Mammary epithelial cell (primary cell): ENCODE data around the gene PIK3CG.

Experiments
- EZH2 ChIP-seq: IDR thresholded peaks from 2 replicates; pipeline ENCODE4 v1.6.1; 2012; ENCODE audit warnings: low read length, inconsistent platforms, borderline replicate concordance
- TF ChIP-seq, protein P1 (sequence below), 2 donors: IDR thresholded peaks in 1 of 2; conservative IDR thresholded peaks in 1 of 2; 2 replicates each; pipeline ENCODE4 v1.5.1; 2011 to 2012; ENCODE audit warnings: inconsistent platforms in 2 of 2, low read length in 2 of 2, mild to moderate bottlenecking in 2 of 2, control low read depth in 1 of 2, low read depth in 1 of 2; ENCODE audit not compliant: insufficient read depth in 1 of 2; ENCODE audit errors: extremely low read depth in 1 of 2

DNA sequence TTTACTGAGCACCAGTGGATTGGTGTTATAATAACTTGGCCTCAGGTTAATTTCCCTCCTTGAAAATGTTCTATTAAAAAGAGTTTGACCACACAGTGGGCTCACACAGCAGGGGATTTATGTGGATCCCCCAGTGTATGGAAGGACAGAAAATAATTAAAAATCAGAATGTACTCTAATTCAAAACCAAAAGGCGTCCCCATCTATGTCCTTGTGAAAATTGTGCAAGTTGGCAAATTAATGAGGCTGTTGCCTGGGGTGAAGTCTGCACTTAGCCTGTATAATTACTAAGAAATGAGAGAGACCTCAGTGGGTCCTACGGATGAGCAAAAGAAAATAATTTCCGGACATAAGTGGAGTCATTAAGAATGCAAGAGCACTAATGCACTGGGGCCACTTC, 31.1 kb downstream of the PIK3CG start:
- TF ChIP-seq, protein P1, sequence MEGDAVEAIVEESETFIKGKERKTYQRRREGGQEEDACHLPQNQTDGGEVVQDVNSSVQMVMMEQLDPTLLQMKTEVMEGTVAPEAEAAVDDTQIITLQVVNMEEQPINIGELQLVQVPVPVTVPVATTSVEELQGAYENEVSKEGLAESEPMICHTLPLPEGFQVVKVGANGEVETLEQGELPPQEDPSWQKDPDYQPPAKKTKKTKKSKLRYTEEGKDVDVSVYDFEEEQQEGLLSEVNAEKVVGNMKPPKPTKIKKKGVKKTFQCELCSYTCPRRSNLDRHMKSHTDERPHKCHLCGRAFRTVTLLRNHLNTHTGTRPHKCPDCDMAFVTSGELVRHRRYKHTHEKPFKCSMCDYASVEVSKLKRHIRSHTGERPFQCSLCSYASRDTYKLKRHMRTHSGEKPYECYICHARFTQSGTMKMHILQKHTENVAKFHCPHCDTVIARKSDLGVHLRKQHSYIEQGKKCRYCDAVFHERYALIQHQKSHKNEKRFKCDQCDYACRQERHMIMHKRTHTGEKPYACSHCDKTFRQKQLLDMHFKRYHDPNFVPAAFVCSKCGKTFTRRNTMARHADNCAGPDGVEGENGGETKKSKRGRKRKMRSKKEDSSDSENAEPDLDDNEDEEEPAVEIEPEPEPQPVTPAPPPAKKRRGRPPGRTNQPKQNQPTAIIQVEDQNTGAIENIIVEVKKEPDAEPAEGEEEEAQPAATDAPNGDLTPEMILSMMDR (conservative IDR thresholded peaks at IDR 0.05 in 1 of 2, IDR thresholded peaks at IDR 0.05 in 1 of 2; ENCODE audit: extremely low read depth in 1 of 2, insufficient read depth in 1 of 2, low read depth in 1 of 2, low read length in 2 of 2), result no peak
- TF ChIP-seq EZH2, result no peak
